Suprapubic skin (tissue), 4 donors: ENCODE measurements around the gene PET100. TPM values are rescaled to one million over a fixed set of nuclear protein-coding genes. Genes with fewer than 3 reads are reported as not detected.

Experiments used
- DNase-seq, 2 donors: peaks; one replicate each; pipeline ENCODE4 v3.0.0-alpha.2; 2019; ENCODE audit warnings: low spot score in 2 of 2
- H3K27ac ChIP-seq: fragments of 200-600 bp; sonication (generic); one replicate; pipeline ENCODE4 v1.5.1; 2019
- H3K27me3 ChIP-seq: fragments of 200-600 bp; sonication (generic); one replicate; pipeline ENCODE4 v1.5.1; 2019
- H3K36me3 ChIP-seq: fragments of 200-600 bp; sonication (generic); one replicate; pipeline ENCODE4 v1.5.1; 2019
- H3K4me1 ChIP-seq: fragments of 200-600 bp; sonication (generic); one replicate; pipeline ENCODE4 v1.5.1; 2019
- H3K4me3 ChIP-seq: fragments of 200-600 bp; sonication (generic); one replicate; pipeline ENCODE4 v1.5.1; 2019; ENCODE audit warnings: mild to moderate bottlenecking
- H3K9me3 ChIP-seq: fragments of 200-600 bp; sonication (generic); one replicate; pipeline ENCODE4 v1.5.1; 2019
- CTCF ChIP-seq, 2 donors: fragments of 200-600 bp in 1 of 2; fragments of 450-650 bp in 1 of 2; sonication (generic) in 1 of 2; IDR thresholded peaks; one replicate each; pipeline ENCODE4 v1.5.1; 2016 to 2019; ENCODE audit warnings: antibody characterized with exemption in 2 of 2, mild to moderate bottlenecking in 1 of 2, moderate library complexity in 1 of 2
- EP300 ChIP-seq: sonication (generic); formaldehyde crosslinking; IDR thresholded peaks from one replicate; pipeline ENCODE4 v1.6.1; 2017; ENCODE audit warnings: antibody characterized with exemption
- POLR2A ChIP-seq, 2 donors: fragments of 450-650 bp; IDR thresholded peaks; one replicate each; pipeline ENCODE4 v1.6.1; 2017; ENCODE audit warnings: antibody characterized with exemption in 2 of 2, mild to moderate bottlenecking in 2 of 2, moderate library complexity in 2 of 2
- POLR2AphosphoS5 ChIP-seq, 3 donors: sonication (generic); formaldehyde crosslinking; IDR thresholded peaks; one replicate each; pipeline ENCODE4 v1.6.1; 2017; ENCODE audit warnings: antibody characterized with exemption in 3 of 3
- WGBS: methylation state at CpG from one replicate; pipeline ENCODE4 v1.1.5; 2018; 5-methylcytosine and 5-hydroxymethylcytosine counted together
- total RNA-seq, 4 donors: library from RNA; depleted of rRNA; stranded (reverse); fragments of >200 nt; gene quantifications; one replicate each; pipeline ENCODE4 v1.1.0, GENCODE V29; 2016

PET100 gene
- total RNA-seq, 4 donors from 2014 or later, result 11.4 to 17.4 (median 12.6) TPM

- no peak for TF ChIP-seq CTCF (IDR thresholded peaks at IDR 0.05)
- no peak for TF ChIP-seq POLR2A (IDR thresholded peaks at IDR 0.05)
- no peak for TF ChIP-seq EP300
- no peak for TF ChIP-seq POLR2AphosphoS5 (IDR thresholded peaks at IDR 0.05)
- 70% methylated on average over 2 of the region's 9 CpGs for WGBS
- Histone ChIP-seq H3K4me3 (no peak within 1 kb of the TSS), H3K9me3 (no peaks in the 10 kb centered on the region), H3K4me1 (peaks cover 7% of the 10 kb centered on the region), H3K27ac (no peak within 1 kb of the TSS), H3K36me3 (no peaks in the 10 kb centered on the region), H3K27me3 (peaks cover 56% of the 10 kb centered on the region)
- no peak for DNase-seq
Measured at GRCh38 chr19:7668842-7669241, 39.2 kb downstream of the PET100 start, which contains the start of gene RETN. RETN (plus strand) TSS chr19:7669049; CDS start chr19:7669327, 278 bp downstream.

GRCh38 chr19:7669641-7670040 is 40.0 kb downstream of the PET100 start:
- peaks cover 11% of the 10 kb centered on the region for H3K4me1 ChIP-seq

GRCh38 chr19:7670150-7670783 is 40.7 kb downstream of the PET100 start:
- Histone ChIP-seq H3K9me3 (no peaks in the 10 kb centered on the region), H3K27me3 (peaks cover 48% of the 10 kb centered on the region), H3K4me1 (peaks cover 11% of the 10 kb centered on the region), H3K4me3 (peak overlapping the region; percentile 16), H3K36me3 (no peaks in the 10 kb centered on the region), H3K27ac (no peak overlapping the region)
- TF ChIP-seq EP300 (no peak), POLR2A (IDR thresholded peaks at IDR 0.05) (no peak), CTCF (IDR thresholded peaks at IDR 0.05) (no peak), POLR2AphosphoS5 (IDR thresholded peaks at IDR 0.05) (no peak)
- 3% methylated on average over 11 of the region's 43 CpGs for WGBS
- DNase-seq, result no peak

More at GRCh38 chr19:7669641-7670040, 40.0 kb downstream of the PET100 start:
- no peaks in the 10 kb centered on the region for H3K9me3 ChIP-seq
- H3K36me3 ChIP-seq, result no peaks in the 10 kb centered on the region
- H3K4me3 ChIP-seq, result no peak overlapping the region
- peaks cover 48% of the 10 kb centered on the region for H3K27me3 ChIP-seq
- no peak for DNase-seq
- no peak for TF ChIP-seq EP300
- no peak overlapping the region for H3K27ac ChIP-seq
- 33% methylated on average over 9 of the region's 9 CpGs for WGBS

GRCh38 chr19:7670790-7671189 is 41.2 kb downstream of the PET100 start:
- Histone ChIP-seq H3K27me3 (peaks cover 44% of the 10 kb centered on the region), H3K36me3 (no peaks in the 10 kb centered on the region), H3K9me3 (no peaks in the 10 kb centered on the region), H3K4me3 (no peak overlapping the region), H3K4me1 (peaks cover 11% of the 10 kb centered on the region), H3K27ac (no peak overlapping the region)
- TF ChIP-seq EP300, result no peak
- TF ChIP-seq CTCF (IDR thresholded peaks at IDR 0.05), result no peak
- no peak for TF ChIP-seq POLR2AphosphoS5 (IDR thresholded peaks at IDR 0.05)
- TF ChIP-seq POLR2A (IDR thresholded peaks at IDR 0.05), result no peak
- 35% methylated on average over 8 of the region's 9 CpGs for WGBS
- no peak for DNase-seq

GRCh38 chr19:7672522-7672921 is 42.9 kb downstream of the PET100 start:
- TF ChIP-seq POLR2AphosphoS5 (IDR thresholded peaks at IDR 0.05) (no peak), CTCF (IDR thresholded peaks at IDR 0.05) (no peak), POLR2A (IDR thresholded peaks at IDR 0.05) (no peak), EP300 (no peak)
- Histone ChIP-seq H3K27ac (no peak overlapping the region), H3K27me3 (peaks cover 48% of the 10 kb centered on the region), H3K4me3 (no peak overlapping the region), H3K9me3 (no peaks in the 10 kb centered on the region), H3K36me3 (no peaks in the 10 kb centered on the region), H3K4me1 (peaks cover 11% of the 10 kb centered on the region)
- 52% methylated on average over 9 of the region's 9 CpGs for WGBS
- DNase-seq, result no peak
